ENCODE results near the gene CMTM4. TPM values are rescaled to one million over a fixed set of nuclear protein-coding genes. Genes with fewer than 3 reads are reported as not detected.
"Not testable (repeated sequence)": the region's sequence is repeated elsewhere in the genome, so short reads cannot be mapped to it uniquely, and the experiment has no call there.

Gene CMTM4
- polyA plus RNA-seq, 6 donors from 2014 or later: 0.20 TPM; not detected in 5

DNA sequence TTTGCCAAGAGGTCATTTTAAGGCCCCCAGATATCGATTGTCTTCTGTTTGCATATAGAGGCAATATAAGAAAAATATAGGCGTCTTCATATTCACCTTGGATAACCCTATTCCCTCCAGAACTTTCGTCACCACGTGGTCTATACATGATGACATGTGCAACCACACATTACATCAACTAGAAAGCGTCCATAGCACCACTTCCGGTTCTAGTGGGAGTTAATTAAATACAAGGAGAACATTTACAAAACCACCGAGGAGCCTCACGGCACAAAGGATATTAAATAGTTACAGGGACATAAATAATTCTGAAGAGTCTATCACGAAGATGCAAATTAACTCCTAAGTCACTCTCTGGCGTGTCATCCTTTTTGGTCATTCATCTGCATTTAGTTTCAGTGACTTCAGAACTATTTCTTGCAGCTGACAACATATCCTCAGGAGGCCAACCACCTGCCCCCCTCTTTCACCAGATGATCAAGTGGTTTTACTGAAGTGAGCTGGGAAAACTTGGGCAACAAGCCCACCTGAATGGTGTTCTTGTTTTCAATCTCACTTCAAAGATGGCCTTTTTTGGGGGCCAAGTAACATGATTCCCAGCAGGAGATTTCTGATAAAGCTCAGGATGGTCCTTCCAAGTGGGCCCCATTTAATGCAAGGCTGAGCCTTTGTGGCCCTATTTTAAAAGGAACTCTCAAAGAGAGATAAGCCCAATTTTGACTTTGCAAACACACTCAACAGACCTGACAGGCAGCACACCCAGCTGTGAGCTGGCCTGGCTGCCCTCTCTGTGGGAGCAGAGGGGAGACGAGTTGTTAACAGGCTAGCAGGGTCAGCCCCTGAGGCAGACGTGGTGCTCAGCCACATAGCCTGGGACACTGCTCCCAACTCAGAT, 76.8 kb downstream of the CMTM4 start:
- no peak for DNase-seq
- H3K36me3 Mint-ChIP-seq: no peaks in the 10 kb centered on the region
- no peaks in the 10 kb centered on the region for H3K9me3 Mint-ChIP-seq
- no peak for ATAC-seq (ENCODE audit: low read depth in 2 of 2)
- H3K27me3 Mint-ChIP-seq: peaks cover 14 to 34% (median 34%) of the 10 kb centered on the region in 3 donors
- H3K27ac Mint-ChIP-seq: no peak overlapping the region
- H3K4me1 Mint-ChIP-seq: no peaks in the 10 kb centered on the region
- no peak overlapping the region for H3K4me3 Mint-ChIP-seq

DNA sequence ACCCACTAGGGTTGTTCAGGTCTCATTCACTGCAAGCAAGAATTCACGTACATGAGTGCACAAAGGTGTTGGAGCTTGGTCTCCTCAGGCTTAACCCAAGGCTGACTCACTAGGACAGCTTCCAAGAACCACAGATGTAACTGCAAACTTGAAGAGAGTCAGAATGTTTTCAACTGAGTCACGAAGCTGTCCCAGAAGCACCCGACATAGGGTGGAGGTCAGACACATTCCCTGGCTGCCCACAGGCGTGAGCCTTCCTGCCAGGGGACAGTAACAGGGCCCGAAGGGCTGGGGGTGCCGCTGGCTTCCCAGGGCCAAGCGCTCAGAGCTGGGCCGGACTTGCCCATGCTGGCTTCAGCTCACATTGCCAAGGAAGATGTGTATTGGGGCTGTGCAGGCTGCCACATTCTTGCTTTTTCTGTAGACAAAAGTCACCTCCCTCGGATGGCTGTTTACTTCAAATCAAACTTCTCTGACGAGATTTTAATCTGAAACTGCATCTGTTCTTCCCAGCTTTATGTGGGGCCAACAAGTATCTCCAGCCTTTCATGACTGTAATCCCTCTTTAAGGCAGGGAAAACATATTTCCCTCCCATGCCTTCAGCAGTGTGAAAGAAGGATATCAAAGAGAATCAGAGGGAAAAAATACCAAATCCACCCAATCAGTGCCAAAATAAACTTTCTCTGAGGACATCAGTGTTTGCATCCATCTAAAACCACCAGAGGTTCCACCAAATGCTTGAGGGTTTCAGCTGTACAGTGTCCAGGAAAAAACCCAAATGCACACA, 77.8 kb downstream of the CMTM4 start:
- no peaks in the 10 kb centered on the region for H3K4me1 Mint-ChIP-seq
- peak overlapping the region in 3 of 6 donors; percentile 15 to 54 (median 24) for H3K27ac Mint-ChIP-seq
- no peak for ATAC-seq (ENCODE audit: low read depth in 2 of 2)
- no peaks in the 10 kb centered on the region for H3K9me3 Mint-ChIP-seq
- H3K36me3 Mint-ChIP-seq: no peaks in the 10 kb centered on the region
- no peak overlapping the region for H3K4me3 Mint-ChIP-seq
- H3K27me3 Mint-ChIP-seq: peaks cover 14 to 32% (median 31%) of the 10 kb centered on the region in 3 donors
- no peak for DNase-seq

DNA sequence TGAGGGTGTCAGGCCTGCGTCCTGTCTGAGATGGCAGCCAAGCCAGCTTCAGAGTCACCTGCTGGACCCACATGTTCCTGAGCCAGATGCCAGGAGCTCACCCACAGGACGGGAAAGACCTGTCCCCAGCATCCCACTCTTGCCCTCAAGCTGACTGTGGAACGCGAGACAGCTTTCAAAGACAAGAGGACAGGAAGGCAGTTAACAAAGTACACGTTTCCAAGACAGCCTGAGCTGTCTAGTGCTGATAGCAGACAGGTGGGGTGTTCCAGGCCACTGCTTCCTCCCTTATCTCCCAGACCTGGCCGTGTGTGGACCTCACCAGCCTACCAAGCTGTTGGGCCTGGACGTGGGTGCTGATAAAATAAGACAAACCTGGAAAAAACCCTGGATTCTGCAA, 78.8 kb downstream of the CMTM4 start:
- Mint-ChIP-seq H3K36me3 (no peaks in the 10 kb centered on the region), H3K27me3 (peaks cover 14 to 21% (median 21%) of the 10 kb centered on the region in 3 donors), H3K4me1 (no peaks in the 10 kb centered on the region), H3K27ac (no peak overlapping the region), H3K4me3 (no peak overlapping the region), H3K9me3 (no peaks in the 10 kb centered on the region)
- no peak for DNase-seq
- no peak for ATAC-seq (ENCODE audit: low read depth in 2 of 2)

DNA sequence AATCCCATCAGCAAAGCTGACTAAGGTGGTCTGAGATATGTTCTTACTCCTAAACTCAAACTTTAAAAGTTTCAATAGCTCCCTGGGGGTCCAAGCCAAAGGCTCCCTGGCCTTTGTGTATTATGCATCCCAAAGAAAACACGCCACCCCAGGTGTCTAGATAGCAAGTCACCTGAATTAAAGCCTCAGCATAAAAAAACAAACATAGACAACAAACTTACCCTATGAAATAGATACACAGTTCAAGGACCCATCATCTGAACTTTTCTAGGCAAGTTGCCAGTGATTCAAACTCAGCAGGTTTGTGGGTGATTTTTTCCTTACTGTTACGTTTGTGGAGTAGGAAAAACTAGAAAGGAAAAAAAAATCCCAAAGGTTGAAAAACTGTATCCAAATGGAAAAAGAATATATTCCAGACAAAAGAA, 79.5 kb downstream of the CMTM4 start:
- peaks cover 14 to 17% (median 15%) of the 10 kb centered on the region in 3 donors for H3K27me3 Mint-ChIP-seq
- H3K36me3 Mint-ChIP-seq: no peaks in the 10 kb centered on the region
- DNase-seq (no peak), ATAC-seq (ENCODE audit: low read depth in 2 of 2) (no peak)
- no peaks in the 10 kb centered on the region for H3K4me1 Mint-ChIP-seq
- no peaks in the 10 kb centered on the region for H3K9me3 Mint-ChIP-seq
- no peak overlapping the region for H3K4me3 Mint-ChIP-seq
- peak overlapping the region in 1 of 6 donors; percentile 12 for H3K27ac Mint-ChIP-seq

DNA sequence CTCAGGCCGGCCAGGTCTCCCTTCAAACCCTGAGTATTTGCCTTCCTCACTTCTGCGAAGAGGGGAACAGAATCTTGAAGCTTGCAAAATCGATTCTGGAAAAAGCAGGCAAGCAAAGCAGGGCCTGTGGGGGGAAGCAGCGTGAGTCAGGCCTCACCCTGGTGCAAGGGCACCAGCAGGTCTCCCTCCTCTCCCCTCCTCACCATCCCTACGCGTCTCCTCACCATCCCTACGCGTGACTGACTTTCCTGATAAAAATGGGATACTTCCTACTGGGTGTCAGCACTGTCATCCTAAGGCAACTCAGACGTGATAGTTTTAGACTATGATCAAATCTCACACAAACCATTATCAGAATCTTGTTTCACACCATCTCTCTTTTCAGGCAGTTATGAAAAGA, 80.0 kb downstream of the CMTM4 start:
- DNase-seq (no peak), ATAC-seq (ENCODE audit: low read depth in 2 of 2) (no peak)
- H3K9me3 Mint-ChIP-seq: no peaks in the 10 kb centered on the region
- H3K27me3 Mint-ChIP-seq: peaks cover 11 to 14% (median 12%) of the 10 kb centered on the region in 3 donors
- no peaks in the 10 kb centered on the region for H3K4me1 Mint-ChIP-seq
- no peaks in the 10 kb centered on the region for H3K36me3 Mint-ChIP-seq
- H3K27ac Mint-ChIP-seq: no peak overlapping the region
- H3K4me3 Mint-ChIP-seq: no peak overlapping the region

DNA sequence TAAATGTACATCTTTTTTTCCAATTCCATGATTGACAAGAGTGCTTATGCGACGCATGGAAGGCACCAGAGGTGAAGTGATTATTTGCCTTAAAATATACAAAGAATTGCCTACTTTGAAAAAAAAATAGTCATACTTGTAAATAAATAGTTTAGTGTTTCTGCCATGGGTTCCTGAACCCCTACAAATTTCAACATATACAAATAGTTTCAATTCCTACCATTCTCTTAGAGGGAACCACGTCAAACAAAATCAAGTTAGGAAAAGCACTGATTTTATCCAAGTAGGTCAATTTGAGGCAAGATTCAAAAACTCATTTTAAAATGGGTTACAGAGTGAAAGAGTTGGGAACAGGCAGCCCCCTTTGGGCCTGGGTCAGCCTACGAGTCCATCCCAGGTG, 80.4 kb downstream of the CMTM4 start:
- Mint-ChIP-seq H3K9me3 (no peaks in the 10 kb centered on the region), H3K27me3 (peaks cover 8 to 12% (median 9%) of the 10 kb centered on the region in 3 donors), H3K27ac (no peak overlapping the region), H3K4me3 (no peak overlapping the region), H3K36me3 (no peaks in the 10 kb centered on the region), H3K4me1 (no peaks in the 10 kb centered on the region)
- DNase-seq: no peak
- no peak for ATAC-seq (ENCODE audit: low read depth in 2 of 2)

DNA sequence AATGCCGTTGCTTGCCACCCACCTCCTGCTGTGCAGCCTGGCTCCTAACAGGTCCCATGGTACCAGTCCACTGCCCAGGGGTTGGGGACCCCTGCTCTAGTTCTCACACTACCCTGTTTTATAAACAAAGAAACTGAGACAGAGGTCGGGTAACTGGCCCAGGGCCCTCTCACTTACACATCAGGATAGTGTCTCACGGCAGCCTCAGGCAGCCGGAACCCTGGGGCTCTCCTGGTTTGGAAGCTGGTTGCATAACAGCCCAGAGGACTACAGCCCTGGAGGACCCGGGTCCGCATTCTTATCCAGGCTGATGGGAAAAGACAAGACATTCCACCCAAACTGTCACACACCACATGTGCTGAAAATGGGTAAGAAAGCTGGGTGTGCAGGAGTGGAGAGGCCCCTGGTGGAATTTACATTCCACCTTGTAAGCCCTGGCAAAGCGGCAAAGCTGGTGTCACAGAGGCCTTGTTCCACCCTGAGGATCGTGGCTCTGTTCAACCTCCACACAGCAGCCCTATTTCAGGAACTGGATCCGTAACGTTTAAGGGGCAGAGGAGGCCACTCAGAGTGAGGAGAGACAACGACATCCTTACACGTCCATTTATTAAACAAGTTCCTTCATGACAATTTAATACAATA, 82.3 kb downstream of the CMTM4 start:
- H3K4me3 Mint-ChIP-seq: no peak overlapping the region
- ATAC-seq (ENCODE audit: low read depth in 2 of 2): no peak
- no peak for DNase-seq
- H3K27me3 Mint-ChIP-seq: peaks cover 2 to 21% (median 2%) of the 10 kb centered on the region in 3 donors
- H3K9me3 Mint-ChIP-seq: no peaks in the 10 kb centered on the region
- no peaks in the 10 kb centered on the region for H3K4me1 Mint-ChIP-seq
- H3K27ac Mint-ChIP-seq: no peak overlapping the region
- H3K36me3 Mint-ChIP-seq: peaks cover 0 to 10% of the 10 kb centered on the region in 2 donors

DNA sequence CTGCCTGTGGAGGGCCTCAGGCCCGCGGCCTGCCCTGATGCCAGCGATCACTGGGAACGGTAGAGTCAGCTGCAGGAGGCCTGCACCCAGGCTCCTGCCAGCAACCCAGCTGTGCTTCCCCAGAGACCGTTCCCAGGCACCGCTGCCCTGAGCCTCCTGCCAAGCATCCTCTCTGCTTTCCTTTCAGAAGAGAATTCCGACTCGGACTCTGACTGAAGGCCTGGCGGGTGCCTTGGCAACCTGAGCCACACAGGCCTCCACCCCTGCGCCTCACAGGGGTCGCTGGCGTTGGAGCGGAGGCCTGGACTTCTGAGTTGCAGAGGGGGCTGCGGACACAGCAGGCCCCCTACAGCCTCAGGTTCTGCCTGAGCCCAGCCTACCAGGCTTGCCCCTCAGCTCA, 84.1 kb downstream of the CMTM4 start:
- no peak overlapping the region for H3K4me3 Mint-ChIP-seq
- no peaks in the 10 kb centered on the region for H3K9me3 Mint-ChIP-seq
- no peak for ATAC-seq (ENCODE audit: low read depth in 2 of 2)
- DNase-seq: no peak
- H3K36me3 Mint-ChIP-seq: peaks cover 0 to 10% of the 10 kb centered on the region in 2 donors
- H3K4me1 Mint-ChIP-seq: peaks cover 5 to 10% (median 9%) of the 10 kb centered on the region in 3 donors
- H3K27me3 Mint-ChIP-seq: peaks cover 0 to 19% (median 6%) of the 10 kb centered on the region in 3 donors
- H3K27ac Mint-ChIP-seq: no peak overlapping the region

DNA sequence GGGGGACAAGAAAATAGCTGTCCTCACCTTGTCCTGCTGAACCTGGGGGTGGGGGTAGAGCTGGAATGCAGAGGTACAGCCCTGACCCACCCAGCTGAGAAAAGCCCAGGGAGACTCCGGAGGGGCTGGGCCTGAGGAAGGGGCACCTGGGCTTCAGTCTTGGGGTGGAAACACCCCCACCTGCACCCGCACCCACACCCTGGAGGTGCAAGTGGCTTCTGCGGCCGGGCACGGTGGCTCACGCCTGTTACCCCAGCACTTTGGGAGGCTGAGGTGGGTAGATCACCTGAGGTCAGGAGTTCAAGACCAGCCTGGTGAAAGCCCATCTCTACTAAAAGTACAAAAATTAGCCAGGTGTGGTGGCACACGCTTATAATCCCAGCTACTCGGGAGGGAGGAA, 84.6 kb downstream of the CMTM4 start:
- H3K9me3 Mint-ChIP-seq; DNase-seq; H3K4me3 Mint-ChIP-seq; ATAC-seq (ENCODE audit: low read depth in 2 of 2): not testable (repeated sequence)
- Mint-ChIP-seq H3K36me3 (peaks cover 0 to 10% of the 10 kb centered on the region in 2 donors), H3K27ac (peak overlapping the region in 1 of 6 donors; percentile 83), H3K27me3 (peaks cover 0 to 15% (median 6%) of the 10 kb centered on the region in 3 donors), H3K4me1 (peaks cover 5 to 16% (median 13%) of the 10 kb centered on the region in 3 donors)

DNA sequence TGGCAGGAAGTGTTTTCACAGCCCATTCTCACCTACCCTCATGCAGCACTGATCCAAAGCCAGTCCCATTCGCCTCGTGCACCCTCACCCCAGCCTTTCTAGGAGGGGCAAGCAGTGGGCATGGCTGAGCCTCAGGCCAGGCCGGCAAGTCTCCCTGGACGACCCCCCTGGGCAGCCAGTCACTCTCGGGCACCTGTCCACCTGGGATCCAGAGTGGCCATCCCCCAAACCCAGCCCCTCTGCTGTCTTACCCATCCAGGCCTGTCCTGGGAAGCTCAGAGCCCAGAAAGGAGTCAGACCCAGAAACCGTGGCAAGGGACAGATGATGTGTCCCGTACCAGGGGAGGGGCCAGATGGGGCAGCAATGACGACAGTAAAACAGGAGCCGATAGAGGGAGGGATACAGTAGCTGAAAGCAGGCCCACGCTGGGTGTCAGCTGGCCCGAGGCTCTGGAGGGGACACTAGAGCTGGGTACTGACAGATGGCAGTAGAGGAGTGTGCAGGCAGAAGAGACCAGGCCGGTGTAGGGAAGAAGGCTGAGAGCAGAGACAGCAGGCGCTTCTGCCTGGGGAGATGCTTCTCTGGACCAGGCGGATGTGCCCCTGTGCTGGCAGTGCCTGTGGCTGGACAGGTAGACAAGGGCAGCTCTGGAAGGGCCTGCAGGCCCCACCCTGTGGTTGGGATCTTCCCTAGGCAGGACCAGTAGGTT, 86.3 kb downstream of the CMTM4 start:
- H3K9me3 Mint-ChIP-seq: no peaks in the 10 kb centered on the region
- H3K27ac Mint-ChIP-seq: no peak overlapping the region
- H3K36me3 Mint-ChIP-seq: peaks cover 0 to 10% of the 10 kb centered on the region in 2 donors
- H3K4me1 Mint-ChIP-seq: peaks cover 13 to 30% (median 28%) of the 10 kb centered on the region in 3 donors
- H3K27me3 Mint-ChIP-seq: peaks cover 0 to 23% (median 6%) of the 10 kb centered on the region in 3 donors
- ATAC-seq (ENCODE audit: low read depth in 2 of 2) (no peak), DNase-seq (no peak)
- no peak overlapping the region for H3K4me3 Mint-ChIP-seq

DNA sequence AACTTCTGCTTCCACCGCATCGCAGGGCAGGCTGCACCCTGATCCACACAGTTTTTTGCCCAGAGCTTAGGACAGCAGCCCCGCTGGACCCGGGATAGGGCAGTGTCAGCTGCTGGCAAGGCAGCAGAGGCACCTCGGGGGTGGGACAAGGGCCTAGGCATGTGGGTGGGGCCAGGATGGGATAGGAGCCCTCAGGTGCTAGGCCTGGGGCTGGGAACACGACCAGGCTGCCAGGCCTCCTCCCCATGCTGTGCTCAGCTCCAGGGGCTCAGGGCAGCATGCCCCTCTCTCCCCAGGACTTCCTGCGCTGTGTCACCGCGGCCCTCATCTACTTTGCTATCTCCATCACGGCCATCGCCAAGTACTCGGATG, 87.4 kb downstream of the CMTM4 start:
- peaks cover 0 to 10% of the 10 kb centered on the region in 2 donors for H3K36me3 Mint-ChIP-seq
- no peak overlapping the region for H3K27ac Mint-ChIP-seq
- no peaks in the 10 kb centered on the region for H3K9me3 Mint-ChIP-seq
- peaks cover 16 to 32% (median 31%) of the 10 kb centered on the region in 3 donors for H3K4me1 Mint-ChIP-seq
- no peak for DNase-seq
- H3K27me3 Mint-ChIP-seq: peaks cover 0 to 23% (median 6%) of the 10 kb centered on the region in 3 donors
- no peak for ATAC-seq (ENCODE audit: low read depth in 2 of 2)
- peak overlapping the region in 1 of 8 donors; percentile 15 for H3K4me3 Mint-ChIP-seq

DNA sequence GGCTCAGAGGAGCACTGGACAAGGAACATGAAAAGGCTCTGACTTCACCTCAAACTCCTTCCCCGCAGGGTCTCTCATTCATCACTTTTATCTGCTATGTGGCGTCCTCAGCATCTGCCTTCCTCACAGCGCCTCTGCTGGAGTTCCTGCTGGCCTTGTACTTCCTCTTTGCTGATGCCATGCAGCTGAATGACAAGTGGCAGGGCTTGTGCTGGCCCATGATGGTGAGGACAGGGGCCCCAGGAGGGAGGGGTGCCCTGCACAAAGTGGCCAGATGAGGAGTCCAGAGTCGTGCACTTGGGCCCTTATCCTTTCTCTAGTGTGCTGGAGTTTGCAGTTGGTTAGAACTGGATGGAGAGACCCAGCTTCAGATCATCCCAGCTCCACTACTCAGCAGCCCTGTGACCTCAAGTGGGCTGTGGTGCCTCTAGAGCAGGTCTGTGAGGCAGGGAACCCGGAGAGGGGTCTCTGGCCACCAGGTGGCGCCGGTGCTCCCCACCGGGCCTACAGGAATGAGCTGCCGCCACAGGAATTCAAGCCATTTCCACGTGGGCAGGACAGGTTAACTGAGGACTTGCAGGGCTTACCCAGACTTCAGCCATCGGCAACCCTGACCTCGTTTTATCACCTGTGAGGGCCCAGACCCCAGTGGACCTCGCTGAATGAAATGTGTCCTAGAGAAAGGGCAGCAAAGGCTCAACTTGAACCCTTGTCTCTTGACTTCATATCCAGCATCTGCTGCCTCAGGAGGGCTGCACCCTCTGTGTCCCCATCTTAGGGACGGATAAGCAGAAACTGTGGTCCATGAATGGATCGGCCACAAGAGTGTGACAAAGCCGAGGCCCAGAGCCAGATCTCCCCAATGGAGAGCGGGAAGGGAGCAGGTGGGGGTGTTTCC, 88.1 kb downstream of the CMTM4 start:
- Mint-ChIP-seq H3K4me3 (peak overlapping the region in 5 of 8 donors; percentile 38 to 80 (median 56)), H3K27me3 (peaks cover 0 to 23% (median 6%) of the 10 kb centered on the region in 3 donors), H3K4me1 (peaks cover 22 to 38% (median 37%) of the 10 kb centered on the region in 3 donors), H3K27ac (no peak overlapping the region), H3K9me3 (no peaks in the 10 kb centered on the region), H3K36me3 (peaks cover 0 to 10% of the 10 kb centered on the region in 2 donors)
- DNase-seq (peak; percentile 64), ATAC-seq (ENCODE audit: low read depth in 2 of 2) (peak; percentile 30 to 33)

All from naive B cell (primary cell).